NCI-H69 (cell line): ENCODE data around the gene ATP2C1.
A peak's percentile ranks its signal among the peaks of the same experiment; 100 is the strongest.

Experiments
- DNase-seq: peaks from one replicate; lab custom pipeline; 2025; lab: John Stamatoyannopoulos, UW

Gene ATP2C1

GRCh38 chr3:131047582-131047981 lies 153.7 kb downstream of the ATP2C1 start:
- DNase-seq = peak; percentile 65

- peak; percentile 22 for DNase-seq
Observed at GRCh38 chr3:131048030-131048429, 154.1 kb downstream of the ATP2C1 start.

GRCh38 chr3:131050001-131050400 lies 156.1 kb downstream of the ATP2C1 start:
- peak; percentile 17 for DNase-seq

- DNase-seq = peak; percentile 20
Observed at GRCh38 chr3:131053043-131053859, 159.4 kb downstream of the ATP2C1 start.
